ENCODE data around the gene RNF214. TPM values are rescaled to one million over a fixed set of nuclear protein-coding genes. Genes with fewer than 3 reads are reported as not detected.

The RNF214 gene
- total and polyA plus RNA-seq, 4 donors = 17.2 to 23.8 (median 20.2) TPM

- Histone ChIP-seq H3K4me1 (ENCODE audit: control insufficient read depth, insufficient read depth, low read length) (peaks cover 27% of the 10 kb centered on the region), H3K27me3 (ENCODE audit: control insufficient read depth, insufficient read depth, low read length) (no peaks in the 10 kb centered on the region), H3K9me3 (ENCODE audit: control insufficient read depth, insufficient read depth, low read length) (no peaks in the 10 kb centered on the region), H3K4me3 (ENCODE audit: low read depth, low read length) (no peak overlapping the region), H3K36me3 (ENCODE audit: control insufficient read depth, insufficient read depth, low read length) (peaks cover 88% of the 10 kb centered on the region), H3K27ac (ENCODE audit: low read depth, low read length) (peak overlapping the region; percentile 75)
- no peak for DNase-seq (ENCODE audit: low read depth in 4 of 6, low spot score in 6 of 6)
- WGBS (ENCODE audit: insufficient coverage) = 68% methylated on average over 6 of the region's 7 CpGs
Observed at GRCh38 chr11:117221775-117222517, 10.5 kb upstream of the RNF214 start.

- Histone ChIP-seq H3K27me3 (ENCODE audit: control insufficient read depth, insufficient read depth, low read length) (no peaks in the 10 kb centered on the region), H3K36me3 (ENCODE audit: control insufficient read depth, insufficient read depth, low read length) (peaks cover 88% of the 10 kb centered on the region), H3K27ac (ENCODE audit: low read depth, low read length) (no peak overlapping the region), H3K9me3 (ENCODE audit: control insufficient read depth, insufficient read depth, low read length) (no peaks in the 10 kb centered on the region), H3K4me1 (ENCODE audit: control insufficient read depth, insufficient read depth, low read length) (peaks cover 27% of the 10 kb centered on the region), H3K4me3 (ENCODE audit: low read depth, low read length) (no peak overlapping the region)
- no peak for DNase-seq (ENCODE audit: low read depth in 4 of 6, low spot score in 6 of 6)
- WGBS (ENCODE audit: insufficient coverage) = 95% methylated on average over 10 of the region's 14 CpGs
Observed at GRCh38 chr11:117222991-117223740, 9.3 kb upstream of the RNF214 start.

DNA sequence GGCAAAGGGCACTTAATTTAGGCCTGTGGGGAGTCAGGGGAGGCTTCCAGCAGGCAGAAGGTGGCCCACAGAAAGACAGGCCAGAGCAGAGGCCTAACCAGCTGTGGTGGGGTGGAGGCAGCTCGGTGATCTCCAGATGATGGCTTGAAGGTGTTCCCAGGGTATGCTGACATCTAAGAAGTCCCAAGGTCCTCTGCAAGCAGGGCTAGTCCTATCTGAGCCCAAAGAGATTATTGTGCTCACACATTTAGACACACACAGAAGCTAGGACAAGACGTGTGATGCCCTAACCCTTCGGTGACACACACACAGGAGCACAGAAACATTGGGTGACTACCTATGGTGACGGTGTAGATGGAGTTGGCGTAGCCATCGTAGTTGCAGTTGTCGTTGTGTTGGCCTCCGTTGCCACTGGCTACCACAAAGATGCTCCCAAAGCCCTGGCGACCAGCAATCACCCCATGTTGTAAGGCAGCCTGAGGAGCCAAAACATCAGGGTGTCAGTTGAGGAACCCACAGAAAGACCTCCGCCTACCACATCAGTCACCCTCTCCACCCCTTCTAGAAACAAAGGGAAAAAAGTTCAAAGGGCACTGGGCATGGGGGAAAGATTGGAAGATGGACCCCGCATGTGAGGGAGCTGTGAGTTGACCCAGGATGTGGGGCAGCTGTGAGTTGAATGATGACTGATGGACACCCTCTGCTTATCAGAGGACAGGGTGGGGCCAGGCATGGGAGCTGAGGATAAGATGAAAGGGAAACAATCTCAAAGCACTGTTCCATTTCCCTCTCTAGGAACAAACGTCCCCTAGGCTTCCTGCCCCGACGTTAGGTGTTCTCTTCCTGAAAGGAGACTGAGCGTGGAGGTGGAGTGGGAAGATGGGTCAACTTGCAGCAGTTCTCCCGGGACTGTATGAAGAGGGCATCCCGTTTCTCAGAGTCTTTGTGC is 8.5 kb upstream of the RNF214 start:
- DNase-seq (ENCODE audit: low read depth in 4 of 6, low spot score in 6 of 6) = no peak
- WGBS (ENCODE audit: insufficient coverage) = 80% methylated on average over 9 of the region's 17 CpGs
- Histone ChIP-seq H3K9me3 (ENCODE audit: control insufficient read depth, insufficient read depth, low read length) (no peaks in the 10 kb centered on the region), H3K27me3 (ENCODE audit: control insufficient read depth, insufficient read depth, low read length) (no peaks in the 10 kb centered on the region), H3K4me3 (ENCODE audit: low read depth, low read length) (no peak overlapping the region), H3K4me1 (ENCODE audit: control insufficient read depth, insufficient read depth, low read length) (peaks cover 27% of the 10 kb centered on the region), H3K36me3 (ENCODE audit: control insufficient read depth, insufficient read depth, low read length) (peaks cover 89% of the 10 kb centered on the region), H3K27ac (ENCODE audit: low read depth, low read length) (no peak overlapping the region)

GRCh38 chr11:117225553-117226170 is 6.8 kb upstream of the RNF214 start:
- no peaks in the 10 kb centered on the region for H3K9me3 ChIP-seq (ENCODE audit: control insufficient read depth, insufficient read depth, low read length)
- H3K27ac ChIP-seq (ENCODE audit: low read depth, low read length) = no peak overlapping the region
- DNase-seq (ENCODE audit: low read depth in 4 of 6, low spot score in 6 of 6) = no peak
- H3K4me3 ChIP-seq (ENCODE audit: low read depth, low read length) = no peak overlapping the region
- H3K4me1 ChIP-seq (ENCODE audit: control insufficient read depth, insufficient read depth, low read length) = peaks cover 22% of the 10 kb centered on the region
- no peaks in the 10 kb centered on the region for H3K27me3 ChIP-seq (ENCODE audit: control insufficient read depth, insufficient read depth, low read length)
- peaks cover 85% of the 10 kb centered on the region for H3K36me3 ChIP-seq (ENCODE audit: control insufficient read depth, insufficient read depth, low read length)
- 93% methylated on average over 5 of the region's 9 CpGs for WGBS (ENCODE audit: insufficient coverage)

DNA sequence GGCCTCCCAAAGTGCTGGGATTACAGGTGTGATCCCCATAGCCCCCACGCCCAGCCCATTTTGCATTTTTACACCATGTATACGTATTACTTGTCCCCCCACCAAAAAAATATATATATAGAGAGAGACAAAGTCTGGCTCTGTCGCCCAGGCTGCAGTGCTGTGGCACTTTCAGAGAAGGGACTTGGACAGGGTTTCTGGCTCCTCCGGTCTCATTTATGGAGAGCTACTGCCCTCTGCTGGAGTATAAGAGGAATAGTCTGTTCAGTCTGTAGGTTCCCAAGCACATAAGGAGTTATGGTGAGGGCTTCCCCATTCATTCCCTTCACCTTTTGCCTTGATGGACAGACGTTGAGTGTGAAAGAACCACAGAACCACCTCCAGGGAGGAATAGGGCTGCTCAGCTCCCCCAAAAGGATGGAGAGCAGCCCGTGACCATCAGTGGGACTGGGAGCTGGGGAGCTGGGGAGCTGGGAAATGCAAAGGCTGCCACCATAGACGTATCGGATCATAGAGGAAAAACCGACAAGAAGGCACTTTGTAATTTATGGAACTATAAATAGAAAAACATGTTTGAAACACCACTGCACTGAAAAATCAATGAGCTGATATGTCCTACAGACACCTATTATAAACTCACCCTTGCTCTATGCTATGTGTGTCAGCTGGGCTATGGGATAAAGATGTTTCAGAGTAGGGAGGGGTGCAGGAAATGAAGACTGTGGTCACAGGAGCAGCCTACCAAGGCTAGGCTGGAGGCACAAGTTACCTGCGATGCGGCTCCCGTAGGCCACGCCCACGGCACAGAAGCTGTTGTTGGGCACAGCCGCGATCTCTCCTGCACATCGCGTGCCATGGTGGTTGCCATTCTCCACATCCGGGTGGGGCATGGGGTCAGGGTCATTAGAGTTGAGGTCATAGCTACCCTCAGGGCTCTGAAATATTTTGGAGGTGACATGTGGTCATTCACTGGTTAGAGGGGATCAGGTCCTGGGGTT is 5.8 kb upstream of the RNF214 start:
- H3K36me3 ChIP-seq (ENCODE audit: control insufficient read depth, insufficient read depth, low read length) = peaks cover 78% of the 10 kb centered on the region
- DNase-seq (ENCODE audit: low read depth in 4 of 6, low spot score in 6 of 6) = peak in 5 of 6 donors; percentile 73 to 95 (median 83)
- H3K4me3 ChIP-seq (ENCODE audit: low read depth, low read length) = no peak overlapping the region
- H3K27ac ChIP-seq (ENCODE audit: low read depth, low read length) = no peak overlapping the region
- peaks cover 22% of the 10 kb centered on the region for H3K4me1 ChIP-seq (ENCODE audit: control insufficient read depth, insufficient read depth, low read length)
- H3K27me3 ChIP-seq (ENCODE audit: control insufficient read depth, insufficient read depth, low read length) = no peaks in the 10 kb centered on the region
- 85% methylated on average over 11 of the region's 19 CpGs for WGBS (ENCODE audit: insufficient coverage)
- H3K9me3 ChIP-seq (ENCODE audit: control insufficient read depth, insufficient read depth, low read length) = no peaks in the 10 kb centered on the region

GRCh38 chr11:117228091-117228490 is 4.4 kb upstream of the RNF214 start:
- H3K27ac ChIP-seq (ENCODE audit: low read depth, low read length) = no peak overlapping the region
- WGBS (ENCODE audit: insufficient coverage) = no CpG with 5 or more reads among the region's 11 CpGs
- H3K9me3 ChIP-seq (ENCODE audit: control insufficient read depth, insufficient read depth, low read length) = no peaks in the 10 kb centered on the region
- DNase-seq (ENCODE audit: low read depth in 4 of 6, low spot score in 6 of 6) = no peak
- peaks cover 22% of the 10 kb centered on the region for H3K4me1 ChIP-seq (ENCODE audit: control insufficient read depth, insufficient read depth, low read length)
- peaks cover 71% of the 10 kb centered on the region for H3K36me3 ChIP-seq (ENCODE audit: control insufficient read depth, insufficient read depth, low read length)
- no peak overlapping the region for H3K4me3 ChIP-seq (ENCODE audit: low read depth, low read length)
- H3K27me3 ChIP-seq (ENCODE audit: control insufficient read depth, insufficient read depth, low read length) = no peaks in the 10 kb centered on the region

DNA sequence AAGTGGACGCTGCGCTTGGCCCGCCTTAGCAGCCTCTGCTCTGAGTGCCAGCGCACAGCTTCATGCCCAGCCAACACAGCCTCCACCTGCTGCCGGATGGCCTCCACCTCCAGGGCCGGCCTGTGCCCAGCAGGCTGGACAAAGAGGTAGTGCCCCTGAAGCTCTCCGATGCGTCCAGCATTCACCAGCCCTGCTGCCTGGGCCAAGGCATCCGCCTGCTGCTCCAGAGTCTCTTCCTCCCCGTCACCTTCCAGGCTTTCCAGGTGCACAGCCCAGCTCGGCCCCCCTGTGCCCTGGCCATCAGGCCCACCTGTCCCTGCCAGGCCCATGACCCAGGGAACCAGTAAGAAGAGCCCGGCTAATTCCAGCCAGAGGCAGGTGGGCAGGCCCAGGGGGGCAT is 3.1 kb upstream of the RNF214 start:
- H3K27me3 ChIP-seq (ENCODE audit: control insufficient read depth, insufficient read depth, low read length) = no peaks in the 10 kb centered on the region
- WGBS (ENCODE audit: insufficient coverage) = 94% methylated on average over 12 of the region's 12 CpGs
- peaks cover 57% of the 10 kb centered on the region for H3K36me3 ChIP-seq (ENCODE audit: control insufficient read depth, insufficient read depth, low read length)
- no peaks in the 10 kb centered on the region for H3K9me3 ChIP-seq (ENCODE audit: control insufficient read depth, insufficient read depth, low read length)
- no peak overlapping the region for H3K4me3 ChIP-seq (ENCODE audit: low read depth, low read length)
- H3K4me1 ChIP-seq (ENCODE audit: control insufficient read depth, insufficient read depth, low read length) = peaks cover 23% of the 10 kb centered on the region
- DNase-seq (ENCODE audit: low read depth in 4 of 6, low spot score in 6 of 6) = no peak
- no peak overlapping the region for H3K27ac ChIP-seq (ENCODE audit: low read depth, low read length)

DNA sequence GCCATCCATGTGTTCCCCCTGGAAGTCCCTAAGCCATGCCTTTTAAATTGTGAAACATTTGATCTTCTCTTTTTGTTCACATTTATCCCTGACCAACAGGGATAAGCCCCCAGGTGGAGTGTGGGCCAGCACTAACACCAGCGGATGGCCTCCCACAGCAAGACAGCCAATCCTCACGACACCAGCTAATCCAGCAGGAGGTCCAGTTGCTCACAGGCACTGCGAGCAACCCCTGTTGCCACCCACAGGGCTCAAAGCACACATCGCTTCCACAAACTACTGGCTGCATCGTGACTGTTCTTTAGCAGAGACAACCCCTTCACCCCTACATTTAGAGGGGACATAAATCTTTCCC is 2.6 kb upstream of the RNF214 start:
- H3K4me3 ChIP-seq (ENCODE audit: low read depth, low read length) = no peak overlapping the region
- no peaks in the 10 kb centered on the region for H3K9me3 ChIP-seq (ENCODE audit: control insufficient read depth, insufficient read depth, low read length)
- 77% methylated on average over 5 of the region's 5 CpGs for WGBS (ENCODE audit: insufficient coverage)
- H3K27ac ChIP-seq (ENCODE audit: low read depth, low read length) = no peak overlapping the region
- no peaks in the 10 kb centered on the region for H3K27me3 ChIP-seq (ENCODE audit: control insufficient read depth, insufficient read depth, low read length)
- DNase-seq (ENCODE audit: low read depth in 4 of 6, low spot score in 6 of 6) = no peak
- peaks cover 52% of the 10 kb centered on the region for H3K36me3 ChIP-seq (ENCODE audit: control insufficient read depth, insufficient read depth, low read length)
- H3K4me1 ChIP-seq (ENCODE audit: control insufficient read depth, insufficient read depth, low read length) = peaks cover 23% of the 10 kb centered on the region
